ENCODE data around the gene EPC2.
"Not testable (repeated sequence)": the region's sequence is repeated elsewhere in the genome, so short reads cannot be mapped to it uniquely, and the experiment has no call there.

EPC2 gene

GRCh38 chr2:148640767-148641166, 3.8 kb upstream of the EPC2 start:
- in situ Hi-C loops (cut with HindIII; ENCODE audit: low sequenced_read_pairs): no loop called here

GRCh38 chr2:148642112-148642744, 2.3 kb upstream of the EPC2 start:
- in situ Hi-C loops (cut with HindIII; ENCODE audit: low sequenced_read_pairs): no loop called here

- in situ Hi-C loops (cut with HindIII; ENCODE audit: low sequenced_read_pairs): no loop called here
Measured at GRCh38 chr2:148642891-148643416, 1.6 kb upstream of the EPC2 start.

GRCh38 chr2:148643421-148643820, 1.1 kb upstream of the EPC2 start:
- in situ Hi-C loops (cut with HindIII; ENCODE audit: low sequenced_read_pairs): no loop called here

GRCh38 chr2:148644883-148645538, 460 bp downstream of the EPC2 start:
- in situ Hi-C loops (cut with HindIII; ENCODE audit: low sequenced_read_pairs): no loop called here

GRCh38 chr2:148645539-148646230, 1.1 kb downstream of the EPC2 start:
- in situ Hi-C loops (cut with HindIII; ENCODE audit: low sequenced_read_pairs): no loop called here

GRCh38 chr2:148646231-148646559, 1.6 kb downstream of the EPC2 start:
- in situ Hi-C loops (cut with HindIII; ENCODE audit: low sequenced_read_pairs): no loop called here

- in situ Hi-C loops (cut with HindIII; ENCODE audit: low sequenced_read_pairs): not testable (repeated sequence)
Measured at GRCh38 chr2:148647711-148648110, 3.2 kb downstream of the EPC2 start.

GRCh38 chr2:148649936-148650335, 5.4 kb downstream of the EPC2 start:
- in situ Hi-C loops (cut with HindIII; ENCODE audit: low sequenced_read_pairs): no loop called here

- in situ Hi-C loops (cut with HindIII; ENCODE audit: low sequenced_read_pairs): no loop called here
Measured at GRCh38 chr2:148650881-148651280, 6.3 kb downstream of the EPC2 start.

GRCh38 chr2:148651972-148652371, 7.4 kb downstream of the EPC2 start:
- in situ Hi-C loops (cut with HindIII; ENCODE audit: low sequenced_read_pairs): no loop called here

- in situ Hi-C loops (cut with HindIII; ENCODE audit: low sequenced_read_pairs): no loop called here
Measured at GRCh38 chr2:148653437-148653836, 8.9 kb downstream of the EPC2 start.

GRCh38 chr2:148654435-148654834, 9.9 kb downstream of the EPC2 start:
- in situ Hi-C loops (cut with HindIII; ENCODE audit: low sequenced_read_pairs): no loop called here

- in situ Hi-C loops (cut with HindIII; ENCODE audit: low sequenced_read_pairs): loop anchor here (5.0 kb wide), 1 partner anchor 106 kb away; no protein-coding TSS in a partner anchor
Measured at GRCh38 chr2:148656516-148656915, 12.0 kb downstream of the EPC2 start.

GRCh38 chr2:148658807-148659722, 14.5 kb downstream of the EPC2 start:
- in situ Hi-C loops (cut with HindIII; ENCODE audit: low sequenced_read_pairs): loop anchor here (5.0 kb wide), 1 partner anchor 103 kb away; no protein-coding TSS in a partner anchor

GRCh38 chr2:148660999-148661398, 16.4 kb downstream of the EPC2 start:
- in situ Hi-C loops (cut with HindIII; ENCODE audit: low sequenced_read_pairs): no loop called here

GRCh38 chr2:148662332-148662731, 17.8 kb downstream of the EPC2 start:
- in situ Hi-C loops (cut with HindIII; ENCODE audit: low sequenced_read_pairs): not testable (repeated sequence)

- in situ Hi-C loops (cut with HindIII; ENCODE audit: low sequenced_read_pairs): no loop called here
Measured at GRCh38 chr2:148664229-148664628, 19.7 kb downstream of the EPC2 start.

- in situ Hi-C loops (cut with HindIII; ENCODE audit: low sequenced_read_pairs): no loop called here
Measured at GRCh38 chr2:148666555-148666954, 22.0 kb downstream of the EPC2 start.

GRCh38 chr2:148667113-148667836, 22.7 kb downstream of the EPC2 start:
- in situ Hi-C loops (cut with HindIII; ENCODE audit: low sequenced_read_pairs): no loop called here
